GM19397 (cell line): ENCODE data around the gene GMCL1.
"Not testable (repeated sequence)": the region's sequence is repeated elsewhere in the genome, so short reads cannot be mapped to it uniquely, and the experiment has no call there.

Experiments used
- ATAC-seq: cut with Tn5 transposase; IDR thresholded peaks from one replicate; pipeline ENCODE4 v1.9.1; 2021; ENCODE audit warnings: mild to moderate bottlenecking, moderate library complexity; ENCODE audit not compliant: unreplicated experiment

Gene GMCL1

GRCh38 chr2:69847068-69847828, 17.8 kb downstream of the GMCL1 start:
- no peak for ATAC-seq

DNA sequence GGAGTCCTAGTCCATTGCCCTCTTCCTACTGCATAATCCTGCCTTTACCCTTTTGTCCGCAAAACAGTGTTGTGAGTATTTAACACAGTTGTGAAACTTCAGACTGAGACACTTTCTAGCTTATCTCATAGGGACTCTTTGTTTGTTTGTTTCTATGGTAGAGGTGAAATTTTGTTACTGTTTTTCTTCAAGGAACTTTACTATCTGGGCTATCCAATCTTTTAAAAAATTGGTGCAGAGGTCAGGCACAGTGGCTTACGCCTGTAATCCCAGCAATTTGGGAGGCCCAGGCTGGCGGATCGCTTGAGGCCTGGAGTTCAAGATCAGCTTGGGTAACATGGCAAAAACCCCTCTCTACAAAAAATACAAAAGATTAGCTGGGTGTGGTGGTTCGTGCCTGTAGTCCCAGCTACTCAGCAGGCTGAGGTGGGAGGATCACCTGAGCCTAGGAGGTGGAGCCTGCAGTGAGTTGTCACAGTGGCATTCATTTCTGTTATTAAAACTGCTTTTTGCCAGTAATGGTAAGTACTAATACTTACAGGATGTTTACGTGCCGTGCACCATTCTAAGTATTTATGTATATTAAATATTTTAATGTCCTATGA, 18.8 kb downstream of the GMCL1 start:
- no peak for ATAC-seq

DNA sequence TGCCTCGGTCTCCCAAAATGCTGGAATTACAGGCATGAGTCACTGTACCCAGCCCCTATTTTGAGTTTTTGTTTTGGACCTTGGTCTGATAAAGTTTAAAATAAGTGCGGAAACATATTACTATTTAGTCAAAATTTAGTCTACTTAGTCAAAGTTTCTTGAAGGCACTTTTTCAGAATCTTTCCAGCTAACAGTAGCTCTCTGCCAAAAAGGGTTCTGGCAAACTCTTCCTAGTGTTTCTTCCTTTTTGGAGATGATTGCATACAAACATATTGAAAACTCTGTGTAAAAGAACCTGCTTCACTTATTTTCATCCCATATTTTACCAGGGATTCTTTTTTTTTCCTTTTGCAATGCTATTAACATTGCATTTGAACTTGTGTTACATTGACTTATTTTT, 28.8 kb downstream of the GMCL1 start:
- ATAC-seq: no peak

DNA sequence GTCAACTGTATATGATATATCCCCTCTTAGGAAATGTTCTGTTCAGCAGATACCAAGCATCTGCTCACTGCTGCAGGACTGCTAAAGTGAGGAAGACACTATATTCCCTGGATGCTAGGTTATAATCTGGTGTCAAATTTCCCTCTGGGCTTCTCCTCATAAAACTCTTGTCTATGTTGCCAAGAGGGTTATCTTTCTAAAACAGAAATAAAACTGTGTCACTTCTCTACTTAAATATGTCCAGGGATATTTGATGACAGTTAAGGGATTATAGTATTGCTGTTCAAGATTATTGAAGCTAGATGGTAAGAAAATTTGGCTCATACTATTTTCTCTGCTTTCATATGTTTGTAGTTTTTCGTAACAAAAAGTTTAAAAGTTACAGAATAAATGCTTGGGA, 33.8 kb downstream of the GMCL1 start:
- ATAC-seq: no peak

GRCh38 chr2:69888451-69888850, 59.0 kb downstream of the GMCL1 start:
- ATAC-seq: no peak

GRCh38 chr2:69889302-69889701, 59.8 kb downstream of the GMCL1 start:
- no peak for ATAC-seq

DNA sequence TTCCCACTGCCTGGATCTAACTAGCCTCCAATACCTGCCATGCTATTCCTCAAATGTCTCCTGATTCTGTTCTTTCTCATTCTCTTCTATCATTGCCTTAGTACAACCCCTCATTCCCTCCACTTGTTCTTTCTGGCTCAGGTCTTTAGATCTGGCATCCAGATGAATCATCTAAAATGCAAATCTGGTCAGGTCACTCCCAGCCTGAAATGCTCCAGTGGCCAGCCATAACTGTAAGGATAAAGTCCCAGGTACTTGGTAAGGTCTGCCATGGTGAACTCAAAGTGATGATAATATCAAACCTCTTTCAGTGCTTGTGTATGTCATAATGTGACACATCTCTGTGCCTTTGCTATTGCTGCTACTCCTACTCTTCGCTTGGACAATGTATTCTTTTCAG, 61.4 kb downstream of the GMCL1 start:
- ATAC-seq: no peak

- ATAC-seq: not testable (repeated sequence)
These were observed 63.5 kb downstream of the GMCL1 start for GRCh38 chr2:69892838-69893424.

- peak; percentile 79 for ATAC-seq
These were observed 64.5 kb downstream of the GMCL1 start, which contains the start of gene SNRNP27 for GRCh38 chr2:69893684-69894551. Gene SNRNP27, plus strand, starts transcription at chr2:69893956. Its CDS starts 29 bp downstream, at chr2:69893985.

GRCh38 chr2:69894737-69895136, 65.3 kb downstream of the GMCL1 start:
- ATAC-seq: not testable (repeated sequence)

DNA sequence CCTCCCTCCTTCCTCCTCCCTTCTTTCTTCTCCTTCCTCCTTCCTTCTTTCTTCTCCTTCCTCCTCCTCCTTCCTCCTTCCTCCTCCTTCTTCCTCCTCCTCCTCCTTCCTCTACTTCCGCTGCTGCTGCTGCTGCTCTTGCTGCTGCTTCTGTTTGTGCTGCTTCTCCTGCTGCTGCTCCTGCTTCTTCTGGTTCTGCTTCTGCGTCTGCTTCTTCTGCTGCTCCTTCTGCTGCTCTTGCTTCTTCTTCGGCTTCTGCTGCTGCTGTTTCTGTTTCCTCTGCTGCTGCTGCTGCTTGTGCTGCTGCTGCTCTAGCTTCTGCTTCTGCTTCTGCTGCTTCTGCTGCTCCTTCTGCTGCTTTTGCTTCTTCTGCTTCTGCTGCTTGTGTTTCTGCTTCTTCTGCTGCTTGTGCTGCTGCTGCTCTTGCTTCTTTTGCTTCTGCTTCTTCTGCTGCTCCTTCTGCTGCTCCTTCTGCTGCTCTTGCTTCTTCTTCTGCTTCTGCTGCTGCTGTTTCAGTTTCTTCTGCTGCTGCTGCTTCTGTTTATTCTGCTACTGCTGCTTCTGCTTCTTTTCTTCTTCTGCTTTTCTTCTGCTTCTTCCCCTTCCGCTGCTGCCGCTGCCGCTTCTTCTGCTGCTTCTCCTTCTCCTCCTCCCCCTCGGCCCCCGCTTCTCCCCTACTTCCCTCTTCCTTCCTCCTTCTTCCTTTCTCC, 72.9 kb downstream of the GMCL1 start:
- no peak for ATAC-seq

DNA sequence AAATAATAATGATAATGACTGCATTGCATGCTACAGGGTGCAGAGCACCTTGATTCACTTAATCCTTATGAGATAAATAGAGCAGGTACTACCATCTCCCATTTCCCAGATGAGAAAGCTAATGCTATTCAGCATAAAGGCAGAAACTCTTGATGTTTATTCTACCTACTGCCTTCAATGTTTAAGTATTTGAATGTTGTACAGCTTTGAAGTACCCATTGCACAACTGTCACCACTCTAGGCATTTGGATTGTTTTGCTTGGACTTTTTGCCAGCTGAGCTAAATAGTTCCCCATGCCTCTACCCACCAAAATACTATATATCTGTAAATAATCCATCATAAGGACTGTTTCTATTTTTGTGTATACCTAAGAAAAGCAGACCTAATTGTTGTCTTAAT, 77.8 kb downstream of the GMCL1 start:
- ATAC-seq: no peak

DNA sequence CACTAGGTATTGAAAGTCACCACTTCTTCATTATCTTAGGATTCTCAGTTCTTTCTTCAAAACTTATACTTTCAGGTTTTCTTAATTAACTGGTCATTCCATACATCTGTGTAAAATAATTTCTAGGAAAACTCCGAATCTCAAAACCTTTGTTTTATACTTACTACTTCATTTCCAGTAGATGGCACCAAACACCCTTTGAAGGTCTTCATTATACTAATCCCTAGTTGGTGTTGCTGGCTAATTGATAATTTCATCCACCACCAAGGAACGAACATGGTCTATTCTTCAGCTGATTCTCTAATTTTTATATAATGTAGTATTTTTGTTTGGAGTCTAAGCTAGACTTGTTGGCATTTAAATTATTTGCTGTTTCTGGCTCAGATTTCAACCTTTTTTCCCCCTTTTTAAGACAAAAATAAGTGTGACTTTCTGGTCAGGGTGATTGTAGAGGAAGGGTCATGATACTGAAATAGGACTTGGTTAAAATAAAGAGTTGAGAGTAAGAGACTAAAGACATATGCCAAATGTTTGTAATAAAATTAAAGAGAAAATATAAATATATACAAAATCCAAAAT, 82.6 kb downstream of the GMCL1 start:
- ATAC-seq: no peak

DNA sequence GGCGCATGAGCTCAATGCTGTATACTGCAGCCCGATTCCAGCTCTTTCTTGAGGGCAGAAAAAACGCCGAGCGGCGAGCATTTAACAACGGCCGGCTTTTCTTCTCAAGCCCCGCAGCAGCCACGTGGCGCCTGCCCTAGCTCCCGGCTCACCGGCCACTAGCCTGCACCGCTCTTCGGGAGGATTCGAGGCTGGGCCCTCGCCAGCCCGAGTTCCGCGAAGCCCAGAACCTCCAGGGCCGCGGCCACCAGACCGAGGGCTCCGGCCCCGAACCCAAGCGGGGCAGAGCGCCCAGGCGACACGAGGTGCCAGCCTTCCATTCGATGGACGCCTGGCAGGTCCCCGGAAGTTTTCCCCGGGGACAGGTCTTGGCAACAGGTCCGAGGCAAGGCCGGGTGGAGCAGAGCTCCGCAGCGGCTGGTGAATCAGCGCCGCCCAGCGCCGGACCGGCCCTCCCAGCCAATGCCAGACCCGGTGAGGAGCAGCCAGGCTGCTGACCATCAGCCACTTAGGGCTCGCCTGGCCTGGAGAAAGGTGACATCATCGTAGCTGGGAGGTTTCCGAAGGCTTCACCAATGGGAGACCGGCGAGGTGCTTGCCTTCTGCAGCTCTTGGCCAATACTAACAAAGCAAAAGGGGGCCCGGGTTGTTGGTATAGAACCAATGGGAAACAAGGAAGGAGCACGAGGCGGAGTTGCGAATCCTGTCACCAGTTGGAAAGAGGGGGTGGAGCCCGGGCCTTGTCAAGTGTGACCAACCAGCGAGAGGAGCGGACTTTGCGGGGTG, 84.9 kb downstream of the GMCL1 start:
- ATAC-seq: peak; percentile 88

GRCh38 chr2:69914950-69915945, 85.8 kb downstream of the GMCL1 start, which contains the start of gene MXD1:
Gene MXD1, plus strand, starts transcription at chr2:69915109. Its CDS starts 222 bp downstream, at chr2:69915331.
- ATAC-seq: no peak

GRCh38 chr2:69916106-69916505, 86.6 kb downstream of the GMCL1 start:
- no peak for ATAC-seq

GRCh38 chr2:69917852-69918251, 88.4 kb downstream of the GMCL1 start:
- ATAC-seq: no peak

DNA sequence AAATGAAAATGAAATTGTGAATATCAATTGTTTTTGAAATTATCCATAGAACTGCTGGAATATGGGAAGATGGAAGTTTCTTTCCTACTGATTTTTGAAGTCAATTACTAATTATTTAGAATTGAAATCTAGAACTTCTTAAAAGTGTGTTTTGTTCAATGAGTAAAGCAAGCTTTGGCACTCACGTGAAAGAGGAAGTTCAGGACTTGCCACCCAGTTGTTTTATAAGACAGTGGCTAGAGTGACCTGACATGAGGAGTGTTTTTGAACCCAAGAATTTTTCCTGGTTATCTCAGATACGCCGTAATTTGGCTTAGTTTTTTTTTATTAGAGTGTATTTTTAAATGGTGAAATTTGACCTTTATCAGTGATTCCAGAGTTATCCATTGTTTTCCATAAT, 88.9 kb downstream of the GMCL1 start:
- ATAC-seq: no peak
